RKO (cell line): ENCODE results near the gene PMFBP1.

ENCODE experiments used
- DNase-seq: peaks from one replicate; pipeline ENCODE4 v3.0.0-alpha.2; 2016; ENCODE audit warnings: low spot score

The PMFBP1 gene

GRCh38 chr16:72172105-72173034, at the start of gene PMFBP1:
TSS of gene PMFBP1 (minus strand) at chr16:72172155. CDS start at chr16:72171208, 947 bp downstream.
- peak; percentile 65 for DNase-seq

GRCh38 chr16:72221630-72222024, 49.7 kb upstream of the PMFBP1 start:
- peak; percentile 27 for DNase-seq

GRCh38 chr16:72220875-72221629, 49.1 kb upstream of the PMFBP1 start:
- no peak for DNase-seq

GRCh38 chr16:72219282-72219681, 47.3 kb upstream of the PMFBP1 start:
- DNase-seq: no peak

GRCh38 chr16:72216767-72217166, 44.8 kb upstream of the PMFBP1 start:
- no peak for DNase-seq

GRCh38 chr16:72214821-72215220, 42.9 kb upstream of the PMFBP1 start:
- no peak for DNase-seq

- no peak for DNase-seq
Measured at GRCh38 chr16:72211110-72211509, 39.2 kb upstream of the PMFBP1 start.

GRCh38 chr16:72210555-72210954, 38.6 kb upstream of the PMFBP1 start:
- no peak for DNase-seq

GRCh38 chr16:72210072-72210471, 38.1 kb upstream of the PMFBP1 start:
- no peak for DNase-seq

- no peak for DNase-seq
Measured at GRCh38 chr16:72206299-72206698, 34.3 kb upstream of the PMFBP1 start.

- peak; percentile 77 for DNase-seq
Measured at GRCh38 chr16:72203401-72203800, 31.4 kb upstream of the PMFBP1 start.

GRCh38 chr16:72202014-72202413, 30.1 kb upstream of the PMFBP1 start:
- DNase-seq: peak; percentile 88

GRCh38 chr16:72201387-72201786, 29.4 kb upstream of the PMFBP1 start:
- no peak for DNase-seq

GRCh38 chr16:72199761-72200337, 27.9 kb upstream of the PMFBP1 start:
- no peak for DNase-seq

GRCh38 chr16:72198771-72199201, 26.8 kb upstream of the PMFBP1 start:
- no peak for DNase-seq

GRCh38 chr16:72198021-72198711, 26.2 kb upstream of the PMFBP1 start:
- no peak for DNase-seq

GRCh38 chr16:72197545-72197944, 25.6 kb upstream of the PMFBP1 start:
- DNase-seq: no peak

- no peak for DNase-seq
Measured at GRCh38 chr16:72195609-72196008, 23.7 kb upstream of the PMFBP1 start.

GRCh38 chr16:72191551-72191950, 19.6 kb upstream of the PMFBP1 start:
- no peak for DNase-seq

- peak; percentile 70 for DNase-seq
Measured at GRCh38 chr16:72189865-72190371, 18.0 kb upstream of the PMFBP1 start.

GRCh38 chr16:72188541-72188940, 16.6 kb upstream of the PMFBP1 start:
- no peak for DNase-seq

- no peak for DNase-seq
Measured at GRCh38 chr16:72187551-72187950, 15.6 kb upstream of the PMFBP1 start.
